Measurements from ENCODE around the gene FYB2.

The FYB2 gene

DNA sequence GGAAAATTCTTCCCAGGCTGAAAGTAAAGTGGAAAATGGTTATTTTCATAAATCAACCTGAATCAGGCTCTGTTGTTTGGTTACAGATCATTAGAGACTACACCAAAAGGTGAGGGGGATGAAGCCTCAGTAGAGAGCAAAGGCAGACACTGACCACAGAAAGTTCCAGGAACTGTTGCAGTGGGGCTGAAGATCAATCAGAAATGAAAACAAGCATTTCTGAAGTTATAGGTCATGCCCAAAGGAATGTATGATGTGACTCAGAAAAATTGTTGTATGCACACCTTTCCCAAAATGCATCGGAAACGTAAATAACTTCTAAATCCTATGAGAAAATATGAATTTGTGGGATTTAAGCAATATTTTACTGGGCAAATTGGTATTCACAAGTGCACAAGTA is 63.3 kb downstream of the FYB2 start:
- peak; percentile 7 to 70 for DNase-seq
- no peaks in the 10 kb centered on the region for H3K4me1 ChIP-seq (ENCODE audit: control insufficient read depth in 1 of 2, insufficient read depth in 2 of 2, low read length in 2 of 2)
- H2BK5ac ChIP-seq (ENCODE audit: low read depth, low read length, poor library complexity), result no peak overlapping the region
- H4K91ac ChIP-seq (ENCODE audit: low read depth, low read length), result no peak overlapping the region
- no peaks in the 10 kb centered on the region for H3K79me2 ChIP-seq (ENCODE audit: control insufficient read depth, insufficient read depth, low read length, poor library complexity)
- H4K8ac ChIP-seq (ENCODE audit: low read depth, low read length), result no peak overlapping the region
- H3K14ac ChIP-seq (ENCODE audit: low read length), result no peak overlapping the region
- no peak overlapping the region for H3K27ac ChIP-seq (ENCODE audit: low read depth, low read length)
- H3K4ac ChIP-seq (ENCODE audit: low read depth, low read length), result no peak overlapping the region
- no peak overlapping the region for H2BK12ac ChIP-seq (ENCODE audit: low read length)
- H2AK5ac ChIP-seq (ENCODE audit: low read length), result no peak overlapping the region
- H2BK120ac ChIP-seq (ENCODE audit: insufficient read depth, low read length, poor library complexity), result no peak overlapping the region
- H3K27me3 ChIP-seq (ENCODE audit: insufficient read depth, low read length), result no peaks in the 10 kb centered on the region
- no peak overlapping the region for H2AFZ ChIP-seq (ENCODE audit: insufficient read depth, low read length, poor library complexity)
- H3K18ac ChIP-seq (ENCODE audit: low read length), result no peak overlapping the region
- no CpG with 5 or more reads among the region's 2 CpGs for WGBS (ENCODE audit: extremely low coverage, insufficient coverage, insufficient read length)
- peaks cover 3% of the 10 kb centered on the region for H3K9me3 ChIP-seq (ENCODE audit: insufficient read depth, low read depth, low read length)
- no peak overlapping the region for H4K12ac ChIP-seq (ENCODE audit: low read depth, low read length)
- no peak overlapping the region for H3K4me2 ChIP-seq (ENCODE audit: low read length)
- no peak overlapping the region for H3K9ac ChIP-seq (ENCODE audit: low read length)
- H3K4me3 ChIP-seq (ENCODE audit: low read depth, low read length), result no peak overlapping the region
- no peak overlapping the region for H3K23ac ChIP-seq (ENCODE audit: low read length)
- H3K79me1 ChIP-seq (ENCODE audit: low read length), result no peaks in the 10 kb centered on the region
- H3K36me3 ChIP-seq (ENCODE audit: control insufficient read depth in 1 of 2, insufficient read depth in 2 of 2, low read length in 2 of 2), result no peaks in the 10 kb centered on the region

DNA sequence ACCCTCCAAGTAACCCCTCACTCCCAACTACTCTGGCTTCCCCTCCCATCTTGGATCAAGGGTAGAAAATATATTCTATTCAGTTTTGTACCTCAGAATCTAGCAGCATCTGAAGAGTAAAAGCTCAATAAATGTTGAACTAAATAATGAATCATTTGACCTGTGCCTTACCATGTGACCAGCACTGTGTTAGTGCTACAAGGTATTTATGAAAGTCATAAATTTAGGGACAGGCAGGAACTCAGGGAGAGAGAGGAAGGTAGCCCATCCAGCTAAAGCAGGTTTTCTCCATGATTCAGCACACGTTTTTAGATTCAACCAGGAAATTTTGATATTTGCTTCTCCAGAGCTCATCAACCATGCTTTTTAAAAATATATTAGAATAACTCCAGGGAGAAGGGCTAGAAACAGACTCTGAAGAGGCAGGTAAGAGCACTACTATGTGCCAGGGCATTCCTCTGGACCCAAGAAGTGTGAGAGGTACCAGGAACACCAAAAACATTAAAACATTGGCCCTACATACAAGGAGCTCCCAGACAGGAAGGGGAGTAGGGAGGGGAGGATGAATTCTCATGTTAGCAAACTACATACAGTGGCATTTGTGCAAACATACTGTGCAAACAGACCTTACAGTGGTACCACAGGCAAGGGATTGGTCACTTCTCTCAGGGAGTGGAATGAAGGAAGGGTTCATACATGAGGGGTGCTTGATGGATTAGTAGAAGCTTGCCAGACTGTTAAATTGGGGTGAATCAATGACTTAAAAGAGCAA is 64.3 kb downstream of the FYB2 start:
- no peak overlapping the region for H2BK12ac ChIP-seq (ENCODE audit: low read length)
- no peak overlapping the region for H3K9ac ChIP-seq (ENCODE audit: low read length)
- no peak overlapping the region for H3K4ac ChIP-seq (ENCODE audit: low read depth, low read length)
- no peak overlapping the region for H3K14ac ChIP-seq (ENCODE audit: low read length)
- WGBS (ENCODE audit: extremely low coverage, insufficient coverage, insufficient read length), result no CpG with 5 or more reads among the region's 1 CpG
- H3K36me3 ChIP-seq (ENCODE audit: control insufficient read depth in 1 of 2, insufficient read depth in 2 of 2, low read length in 2 of 2), result no peaks in the 10 kb centered on the region
- no peak for DNase-seq
- no peak overlapping the region for H4K12ac ChIP-seq (ENCODE audit: low read depth, low read length)
- H4K8ac ChIP-seq (ENCODE audit: low read depth, low read length), result no peak overlapping the region
- no peaks in the 10 kb centered on the region for H3K27me3 ChIP-seq (ENCODE audit: insufficient read depth, low read length)
- H3K23ac ChIP-seq (ENCODE audit: low read length), result no peak overlapping the region
- no peak overlapping the region for H3K4me3 ChIP-seq (ENCODE audit: low read depth, low read length)
- H3K79me1 ChIP-seq (ENCODE audit: low read length), result no peaks in the 10 kb centered on the region
- peaks cover 3% of the 10 kb centered on the region for H3K9me3 ChIP-seq (ENCODE audit: insufficient read depth, low read depth, low read length)
- no peak overlapping the region for H2BK5ac ChIP-seq (ENCODE audit: low read depth, low read length, poor library complexity)
- no peak overlapping the region for H2AK5ac ChIP-seq (ENCODE audit: low read length)
- no peaks in the 10 kb centered on the region for H3K79me2 ChIP-seq (ENCODE audit: control insufficient read depth, insufficient read depth, low read length, poor library complexity)
- no peak overlapping the region for H2AFZ ChIP-seq (ENCODE audit: insufficient read depth, low read length, poor library complexity)
- H3K4me2 ChIP-seq (ENCODE audit: low read length), result no peak overlapping the region
- no peak overlapping the region for H3K27ac ChIP-seq (ENCODE audit: low read depth, low read length)
- H3K4me1 ChIP-seq (ENCODE audit: control insufficient read depth in 1 of 2, insufficient read depth in 2 of 2, low read length in 2 of 2), result no peaks in the 10 kb centered on the region
- no peak overlapping the region for H3K18ac ChIP-seq (ENCODE audit: low read length)
- H4K91ac ChIP-seq (ENCODE audit: low read depth, low read length), result no peak overlapping the region
- no peak overlapping the region for H2BK120ac ChIP-seq (ENCODE audit: insufficient read depth, low read length, poor library complexity)

- H2BK5ac ChIP-seq (ENCODE audit: low read depth, low read length, poor library complexity), result no peak overlapping the region
- no peak overlapping the region for H4K8ac ChIP-seq (ENCODE audit: low read depth, low read length)
- no peaks in the 10 kb centered on the region for H3K27me3 ChIP-seq (ENCODE audit: insufficient read depth, low read length)
Measured at GRCh38 chr1:56745231-56745630, 74.0 kb downstream of the FYB2 start.

GRCh38 chr1:56728964-56729363 is 90.2 kb downstream of the FYB2 start:
- Histone ChIP-seq H3K36me3 (ENCODE audit: control insufficient read depth in 1 of 2, insufficient read depth in 2 of 2, low read length in 2 of 2) (no peaks in the 10 kb centered on the region), H3K27ac (ENCODE audit: low read depth, low read length) (no peak overlapping the region), H2AK5ac (ENCODE audit: low read length) (no peak overlapping the region), H3K79me1 (ENCODE audit: low read length) (no peaks in the 10 kb centered on the region), H2BK5ac (ENCODE audit: low read depth, low read length, poor library complexity) (no peak overlapping the region), H4K12ac (ENCODE audit: low read depth, low read length) (no peak overlapping the region), H3K9me3 (ENCODE audit: insufficient read depth, low read depth, low read length) (peaks cover 2% of the 10 kb centered on the region), H3K4ac (ENCODE audit: low read depth, low read length) (no peak overlapping the region), H3K23ac (ENCODE audit: low read length) (no peak overlapping the region), H4K8ac (ENCODE audit: low read depth, low read length) (no peak overlapping the region), H3K18ac (ENCODE audit: low read length) (no peak overlapping the region), H3K4me2 (ENCODE audit: low read length) (no peak overlapping the region), H3K4me1 (ENCODE audit: control insufficient read depth in 1 of 2, insufficient read depth in 2 of 2, low read length in 2 of 2) (no peaks in the 10 kb centered on the region), H3K14ac (ENCODE audit: low read length) (no peak overlapping the region), H2BK12ac (ENCODE audit: low read length) (no peak overlapping the region), H3K27me3 (ENCODE audit: insufficient read depth, low read length) (no peaks in the 10 kb centered on the region), H3K9ac (ENCODE audit: low read length) (no peak overlapping the region), H3K4me3 (ENCODE audit: low read depth, low read length) (no peak overlapping the region), H4K91ac (ENCODE audit: low read depth, low read length) (no peak overlapping the region), H3K79me2 (ENCODE audit: control insufficient read depth, insufficient read depth, low read length, poor library complexity) (no peaks in the 10 kb centered on the region), H2AFZ (ENCODE audit: insufficient read depth, low read length, poor library complexity) (no peak overlapping the region), H2BK120ac (ENCODE audit: insufficient read depth, low read length, poor library complexity) (no peak overlapping the region)
- DNase-seq, result no peak
- no CpG with 5 or more reads among the region's 2 CpGs for WGBS (ENCODE audit: extremely low coverage, insufficient coverage, insufficient read length)

More at GRCh38 chr1:56745231-56745630, 74.0 kb downstream of the FYB2 start:
- Histone ChIP-seq H4K91ac (ENCODE audit: low read depth, low read length) (no peak overlapping the region), H3K23ac (ENCODE audit: low read length) (no peak overlapping the region), H3K9me3 (ENCODE audit: insufficient read depth, low read depth, low read length) (no peaks in the 10 kb centered on the region), H3K79me1 (ENCODE audit: low read length) (no peaks in the 10 kb centered on the region), H2BK12ac (ENCODE audit: low read length) (no peak overlapping the region), H3K36me3 (ENCODE audit: control insufficient read depth in 1 of 2, insufficient read depth in 2 of 2, low read length in 2 of 2) (no peaks in the 10 kb centered on the region), H2AFZ (ENCODE audit: insufficient read depth, low read length, poor library complexity) (no peak overlapping the region), H3K79me2 (ENCODE audit: control insufficient read depth, insufficient read depth, low read length, poor library complexity) (no peaks in the 10 kb centered on the region), H3K4me3 (ENCODE audit: low read depth, low read length) (no peak overlapping the region), H3K4ac (ENCODE audit: low read depth, low read length) (no peak overlapping the region), H2AK5ac (ENCODE audit: low read length) (no peak overlapping the region), H3K4me1 (ENCODE audit: control insufficient read depth in 1 of 2, insufficient read depth in 2 of 2, low read length in 2 of 2) (no peaks in the 10 kb centered on the region), H3K14ac (ENCODE audit: low read length) (no peak overlapping the region), H3K27ac (ENCODE audit: low read depth, low read length) (no peak overlapping the region), H3K18ac (ENCODE audit: low read length) (no peak overlapping the region), H4K12ac (ENCODE audit: low read depth, low read length) (no peak overlapping the region), H3K4me2 (ENCODE audit: low read length) (no peak overlapping the region), H2BK120ac (ENCODE audit: insufficient read depth, low read length, poor library complexity) (no peak overlapping the region), H3K9ac (ENCODE audit: low read length) (no peak overlapping the region)
- no peak for DNase-seq
- WGBS (ENCODE audit: extremely low coverage, insufficient coverage, insufficient read length), result 100% methylated on average over 1 of the region's 3 CpGs

Data from trophoblast cell (in vitro differentiated cells and primary cell).